HEK293 (cell line): Measurements from ENCODE around the gene HMCN2.

ENCODE experiments used
- BCL6B ChIP-seq: fragments of 450-650 bp; formaldehyde crosslinking; IDR thresholded peaks from 2 replicates; pipeline ENCODE4 v1.5.1; 2017; ENCODE audit warnings: missing biosample characterization, missing genetic modification characterization
- EGR2 ChIP-seq: fragments of 450-650 bp; formaldehyde crosslinking; IDR thresholded peaks from 2 replicates; pipeline ENCODE4 v1.5.1; 2016; ENCODE audit warnings: low read depth, missing biosample characterization, missing genetic modification characterization
- GLIS1 ChIP-seq: fragments of 450-650 bp; formaldehyde crosslinking; IDR thresholded peaks from 2 replicates; pipeline ENCODE4 v1.5.1; 2016; ENCODE audit warnings: missing biosample characterization, missing genetic modification characterization
- KLF10 ChIP-seq: fragments of 450-650 bp; IDR thresholded peaks from 2 replicates; pipeline ENCODE4 v1.5.1; 2018; ENCODE audit warnings: missing biosample characterization, mild to moderate bottlenecking, missing genetic modification characterization
- MEIS1 ChIP-seq: sonication (generic); formaldehyde crosslinking; IDR thresholded peaks from 2 replicates; pipeline ENCODE4 v1.8.1; 2022; ENCODE audit warnings: missing genetic modification reagents, mild to moderate bottlenecking, borderline replicate concordance
- OSR2 ChIP-seq: fragments of 450-650 bp; formaldehyde crosslinking; IDR thresholded peaks from 2 replicates; pipeline ENCODE4 v1.5.1; 2016; ENCODE audit warnings: missing biosample characterization, missing genetic modification characterization
- OVOL3 ChIP-seq: fragments of 450-650 bp; formaldehyde crosslinking; IDR thresholded peaks from 2 replicates; pipeline ENCODE4 v1.5.1; 2016; ENCODE audit warnings: missing biosample characterization, missing genetic modification characterization
- REPIN1 ChIP-seq: fragments of 450-650 bp; formaldehyde crosslinking; IDR thresholded peaks from 2 replicates; pipeline ENCODE4 v1.5.1; 2017; ENCODE audit warnings: missing biosample characterization, missing genetic modification characterization, low read depth
- REST ChIP-seq: fragments of 450-650 bp; formaldehyde crosslinking; IDR thresholded peaks from 2 replicates; pipeline ENCODE4 v1.5.1; 2016; ENCODE audit warnings: missing biosample characterization, missing genetic modification characterization
- TCF7L2 ChIP-seq: IDR thresholded peaks from 2 replicates; pipeline ENCODE4 v1.6.1; 2011; ENCODE audit warnings: low read depth, mild to moderate bottlenecking, inconsistent platforms, low read length, moderate library complexity, borderline replicate concordance
- TSHZ1 ChIP-seq: fragments of 450-650 bp; formaldehyde crosslinking; IDR thresholded peaks from 2 replicates; pipeline ENCODE4 v1.5.1; 2016; ENCODE audit warnings: missing biosample characterization, missing genetic modification characterization, borderline replicate concordance
- YY2 ChIP-seq: fragments of 450-650 bp; formaldehyde crosslinking; IDR thresholded peaks from 2 replicates; pipeline ENCODE4 v1.5.1; 2016; ENCODE audit warnings: missing biosample characterization, missing genetic modification characterization
- ZBTB7A ChIP-seq: fragments of 450-650 bp; formaldehyde crosslinking; IDR thresholded peaks from 2 replicates; pipeline ENCODE4 v1.5.1; 2016; ENCODE audit warnings: low read depth, missing biosample characterization, missing genetic modification characterization
- ZFP41 ChIP-seq: fragments of 450-650 bp; formaldehyde crosslinking; IDR thresholded peaks from 2 replicates; pipeline ENCODE4 v1.5.1; 2016; ENCODE audit warnings: missing biosample characterization, missing genetic modification characterization, borderline replicate concordance
- ZNF121 ChIP-seq: fragments of 450-650 bp; formaldehyde crosslinking; IDR thresholded peaks from 2 replicates; pipeline ENCODE4 v1.5.1; 2016; ENCODE audit warnings: missing biosample characterization, missing genetic modification characterization
- ZNF157 ChIP-seq: fragments of 450-650 bp; formaldehyde crosslinking; IDR thresholded peaks from 2 replicates; pipeline ENCODE4 v1.5.1; 2016; ENCODE audit warnings: missing biosample characterization, missing genetic modification characterization
- ZNF24 ChIP-seq: fragments of 450-650 bp; formaldehyde crosslinking; IDR thresholded peaks from 2 replicates; pipeline ENCODE4 v1.5.1; 2016; ENCODE audit warnings: missing biosample characterization, missing genetic modification characterization
- ZNF324 ChIP-seq: fragments of 450-650 bp; formaldehyde crosslinking; IDR thresholded peaks from 2 replicates; pipeline ENCODE4 v1.5.1; 2016; ENCODE audit warnings: missing biosample characterization, missing genetic modification characterization
- ZNF366 ChIP-seq: fragments of 450-650 bp; formaldehyde crosslinking; conservative IDR thresholded peaks from 2 replicates; pipeline ENCODE4 v1.5.1; 2016; ENCODE audit warnings: missing biosample characterization, missing genetic modification characterization
- ZNF416 ChIP-seq: fragments of 450-650 bp; formaldehyde crosslinking; IDR thresholded peaks from 2 replicates; pipeline ENCODE4 v1.5.1; 2016; ENCODE audit warnings: missing biosample characterization, missing genetic modification characterization
- ZNF426 ChIP-seq: fragments of 450-650 bp; formaldehyde crosslinking; IDR thresholded peaks from 2 replicates; pipeline ENCODE4 v1.5.1; 2017; ENCODE audit warnings: missing biosample characterization, missing genetic modification characterization, mild to moderate bottlenecking, inconsistent platforms, moderate library complexity
- ZNF449 ChIP-seq: fragments of 450-650 bp; formaldehyde crosslinking; IDR thresholded peaks from 2 replicates; pipeline ENCODE4 v1.5.1; 2017; ENCODE audit warnings: missing biosample characterization, mild to moderate bottlenecking, missing genetic modification characterization, moderate library complexity
- ZNF558 ChIP-seq: fragments of 450-650 bp; formaldehyde crosslinking; IDR thresholded peaks from 2 replicates; pipeline ENCODE4 v1.5.1; 2016; ENCODE audit warnings: missing biosample characterization, missing genetic modification characterization
- ZNF571 ChIP-seq: fragments of 450-650 bp; formaldehyde crosslinking; IDR thresholded peaks from 2 replicates; pipeline ENCODE4 v1.5.0; 2017; ENCODE audit warnings: missing biosample characterization, missing genetic modification characterization
- ZNF837 ChIP-seq: fragments of 450-650 bp; formaldehyde crosslinking; IDR thresholded peaks from 2 replicates; pipeline ENCODE4 v1.5.1; 2016; ENCODE audit warnings: missing biosample characterization, missing genetic modification characterization

Gene HMCN2

GRCh38 chr9:130299785-130300615 is 34.4 kb downstream of the HMCN2 start (continued):
- TF ChIP-seq TSHZ1 (tag by site-specific recombination) (no peak), MEIS1 (CRISPR knock-in tag) (no peak), REST (no peak), TCF7L2 (no peak), GLIS1 (no peak), ZNF366 (tag by site-specific recombination) (peak; percentile 59), EGR2 (peak; percentile 99), REPIN1 (tag by site-specific recombination) (no peak), OSR2 (no peak), YY2 (tag by site-specific recombination) (no peak), OVOL3 (tag by site-specific recombination) (no peak), BCL6B (tag by site-specific recombination) (no peak), ZNF426 (tag by site-specific recombination) (no peak), ZNF571 (tag by site-specific recombination) (no peak), ZNF324 (tag by site-specific recombination) (no peak), ZNF121 (tag by site-specific recombination) (no peak), ZNF416 (tag by site-specific recombination) (no peak), ZNF157 (no peak), ZNF558 (no peak), ZNF837 (tag by site-specific recombination) (no peak), ZNF449 (no peak), ZNF24 (tag by site-specific recombination) (no peak), ZFP41 (tag by site-specific recombination) (no peak), KLF10 (tag by site-specific recombination) (no peak), ZBTB7A (tag by site-specific recombination) (no peak)
